GM21515 (cell line): ENCODE results near the gene ZBP1.

Experiments
- ATAC-seq: cut with Tn5 transposase; IDR thresholded peaks from one replicate; pipeline ENCODE4 v1.9.1; 2021; ENCODE audit not compliant: unreplicated experiment

Gene ZBP1

DNA sequence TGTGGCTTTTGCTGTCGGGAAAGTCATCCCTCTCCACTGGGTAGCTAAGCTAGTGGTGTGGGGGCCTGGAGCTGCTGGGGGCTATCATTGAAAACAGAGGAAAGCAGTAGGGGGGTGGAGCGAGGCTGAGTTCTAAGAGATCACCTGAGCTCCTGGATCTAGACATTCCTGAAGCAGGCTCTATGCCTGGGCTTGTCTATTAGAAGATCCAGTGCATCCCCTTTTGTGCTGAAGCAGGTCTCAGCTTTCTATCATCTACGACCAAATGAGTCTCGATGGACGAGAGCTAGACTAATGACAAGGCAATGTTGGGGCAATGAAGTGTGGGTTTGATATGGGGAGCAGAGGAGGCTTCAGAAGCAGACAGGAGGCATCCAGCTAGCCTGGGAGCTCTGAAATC lies 18.5 kb downstream of the ZBP1 start:
- ATAC-seq, result no peak

- no peak for ATAC-seq
Measured at GRCh38 chr20:57601211-57601570, 19.0 kb downstream of the ZBP1 start.

DNA sequence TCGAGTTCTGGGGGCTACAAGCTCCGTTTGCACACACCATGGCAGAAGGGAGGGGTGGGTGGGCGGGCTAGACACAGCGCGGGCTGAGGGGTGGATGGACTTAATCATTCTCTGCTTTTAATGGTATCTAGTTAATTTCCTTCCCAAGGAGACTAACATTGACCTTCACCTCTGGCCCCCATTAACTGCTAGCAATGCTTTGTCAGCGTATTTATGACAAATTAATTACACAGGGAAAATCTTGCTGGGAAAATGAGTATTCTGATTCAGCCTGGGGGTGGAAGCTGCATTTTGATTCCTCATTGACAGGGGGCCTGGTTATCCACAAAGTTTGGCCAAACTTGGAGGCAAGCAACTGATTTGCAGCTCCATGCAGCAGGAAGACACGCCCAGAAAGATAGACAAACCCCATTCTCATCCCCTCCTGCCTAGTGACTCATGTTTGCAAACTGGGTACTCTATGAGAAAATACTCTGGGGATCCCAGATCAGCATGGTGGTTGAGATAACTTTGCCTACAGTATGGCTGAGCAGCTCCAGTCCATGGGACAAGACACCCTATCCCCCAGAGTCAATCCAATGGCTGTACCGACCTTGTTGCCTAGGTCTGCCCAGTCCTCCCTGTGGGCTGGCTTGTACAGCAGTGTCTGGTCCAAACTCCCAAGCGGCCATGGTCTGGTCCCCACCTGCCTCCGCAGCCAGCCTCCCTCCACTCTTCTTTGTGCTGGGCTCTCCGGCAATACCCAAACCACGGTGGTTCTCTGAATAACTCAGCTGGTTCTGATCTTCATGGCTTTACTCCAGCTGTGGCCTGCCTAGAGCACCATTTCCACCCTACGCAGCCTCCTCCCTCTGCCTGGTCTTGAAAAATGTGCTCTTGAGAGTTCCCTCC lies 19.7 kb downstream of the ZBP1 start:
- ATAC-seq, result no peak

DNA sequence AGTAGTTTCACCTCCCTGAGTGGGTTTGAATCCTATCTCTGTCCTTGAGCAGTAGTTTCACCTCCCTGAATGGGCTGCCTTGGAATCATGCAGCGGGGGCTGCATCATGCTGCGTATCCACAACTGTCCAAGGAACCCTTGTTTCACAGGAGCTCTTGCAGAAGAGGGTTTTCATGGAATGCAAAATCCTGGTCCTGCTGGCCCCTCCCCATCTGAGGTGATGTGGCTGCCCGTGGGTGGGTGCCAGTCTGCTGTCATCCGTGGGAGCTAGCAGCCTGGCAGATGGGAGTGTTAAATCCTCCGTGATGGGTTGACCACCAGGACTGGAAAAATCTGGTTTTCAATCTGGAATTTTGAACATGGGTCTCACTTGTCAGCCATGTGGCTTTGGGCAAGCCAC lies 21.7 kb downstream of the ZBP1 start:
- ATAC-seq, result no peak

GRCh38 chr20:57598060-57598459 lies 22.2 kb downstream of the ZBP1 start:
- no peak for ATAC-seq

DNA sequence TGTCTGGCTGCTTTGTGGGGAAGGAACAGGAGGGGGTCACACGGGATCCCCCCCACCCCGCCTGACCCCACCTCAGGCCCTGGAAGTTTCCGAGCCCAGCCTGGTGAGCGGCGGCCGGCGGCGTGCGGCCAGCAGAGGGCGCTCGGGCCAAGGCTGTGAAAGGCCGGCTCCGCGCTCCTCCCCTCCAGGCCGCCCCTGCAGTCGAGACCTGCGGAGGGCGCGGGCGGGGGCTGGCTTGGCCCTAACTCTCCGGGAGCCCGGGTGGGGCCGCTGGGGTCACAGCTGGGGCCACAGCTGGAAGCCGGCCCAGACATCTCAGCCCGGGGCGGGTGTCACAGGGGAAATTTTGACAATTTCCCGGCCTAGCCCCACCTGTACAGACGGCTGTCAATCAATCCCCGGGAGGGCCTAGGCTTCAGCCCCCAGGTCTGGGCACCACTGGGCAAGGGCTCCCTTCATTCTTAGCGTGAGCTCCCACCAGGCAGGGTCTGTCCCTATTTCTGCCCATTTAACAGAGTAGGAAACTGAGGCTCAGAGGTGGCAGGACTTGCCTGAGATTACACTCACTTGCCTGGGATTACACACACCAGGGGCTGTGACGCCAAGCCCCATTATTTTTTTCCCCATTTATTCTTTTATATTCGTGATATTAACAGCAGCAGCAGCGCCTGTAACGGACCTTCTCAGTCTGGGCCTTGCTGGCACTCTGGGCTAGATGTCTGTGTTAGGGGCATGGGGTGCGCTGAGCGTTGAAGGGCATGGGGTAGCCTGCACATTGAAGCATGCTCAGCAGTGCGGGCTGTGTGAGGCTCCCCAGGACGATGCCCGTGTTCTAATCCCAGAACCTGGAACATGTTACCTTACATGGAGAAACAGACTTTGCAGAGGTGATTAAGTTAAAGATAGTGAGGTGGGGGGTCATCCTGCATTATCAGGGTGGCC lies 23.0 kb downstream of the ZBP1 start:
- no peak for ATAC-seq

DNA sequence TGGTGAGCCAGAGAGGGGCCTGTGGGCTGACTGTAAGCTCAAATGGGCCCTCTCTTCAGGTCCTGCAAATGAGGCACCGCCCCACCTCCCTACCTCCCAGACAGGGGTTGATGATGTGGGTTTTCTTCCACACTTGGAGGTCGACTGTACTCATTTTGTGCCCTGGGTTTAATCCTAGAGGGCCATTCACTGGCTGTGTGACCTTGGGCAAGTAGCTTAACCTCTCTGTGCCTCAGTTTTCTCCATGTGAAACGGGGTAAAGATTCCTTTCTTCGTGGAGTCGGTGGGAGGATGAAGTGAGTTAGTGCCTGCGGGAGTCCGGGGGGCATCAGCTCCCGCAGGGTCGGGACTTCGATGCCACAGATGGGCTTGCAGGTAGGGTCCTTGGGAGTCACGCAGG lies 23.9 kb downstream of the ZBP1 start:
- ATAC-seq, result no peak

DNA sequence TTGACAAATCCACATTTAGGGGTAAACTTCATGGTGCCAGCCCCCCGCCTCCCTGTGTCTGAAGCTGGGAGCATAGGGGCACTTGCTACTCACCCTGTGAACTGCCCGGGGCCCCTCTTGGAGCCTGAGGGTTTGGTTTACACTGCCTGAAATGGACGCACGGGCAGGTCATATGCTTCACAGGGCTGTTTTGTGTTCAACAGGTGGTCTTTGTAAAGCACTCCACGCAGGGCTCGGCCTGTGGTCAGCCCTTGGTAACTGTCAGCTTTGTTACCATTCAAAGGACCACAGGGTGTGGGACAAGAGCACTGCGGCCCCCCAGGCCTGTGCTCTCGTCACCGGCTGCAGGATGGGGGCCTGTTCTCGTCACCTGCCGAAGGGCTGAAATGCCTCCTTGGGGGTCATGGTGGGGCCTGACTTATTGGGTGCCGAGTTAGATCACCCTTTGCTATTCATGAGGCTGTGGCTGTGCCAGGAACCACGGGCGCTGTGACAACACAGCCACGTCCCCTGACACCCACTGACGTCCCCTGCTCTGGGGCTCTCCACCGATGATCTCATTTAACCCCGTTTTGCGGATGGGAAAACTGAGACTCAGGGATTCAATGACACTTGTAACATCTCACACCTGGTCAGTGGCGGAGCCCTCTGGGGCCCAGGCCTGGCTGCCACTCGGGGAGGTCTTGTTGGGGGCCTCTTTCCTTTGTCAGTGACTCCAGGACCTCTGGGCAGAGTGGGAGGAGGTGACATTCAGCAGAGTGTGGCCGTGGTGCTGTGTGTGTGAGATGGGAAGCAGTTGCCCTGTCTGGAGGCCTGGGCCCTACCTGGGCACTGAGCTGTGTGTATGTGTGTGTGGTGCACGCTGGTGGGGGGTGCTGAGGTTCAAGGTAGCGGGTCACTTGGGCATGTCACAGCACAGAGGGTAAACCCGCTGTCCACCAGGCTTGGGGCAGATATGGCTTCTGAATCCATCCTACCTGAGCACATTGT lies 24.9 kb downstream of the ZBP1 start:
- no peak for ATAC-seq

GRCh38 chr20:57594092-57594951 lies 25.9 kb downstream of the ZBP1 start:
- no peak for ATAC-seq

DNA sequence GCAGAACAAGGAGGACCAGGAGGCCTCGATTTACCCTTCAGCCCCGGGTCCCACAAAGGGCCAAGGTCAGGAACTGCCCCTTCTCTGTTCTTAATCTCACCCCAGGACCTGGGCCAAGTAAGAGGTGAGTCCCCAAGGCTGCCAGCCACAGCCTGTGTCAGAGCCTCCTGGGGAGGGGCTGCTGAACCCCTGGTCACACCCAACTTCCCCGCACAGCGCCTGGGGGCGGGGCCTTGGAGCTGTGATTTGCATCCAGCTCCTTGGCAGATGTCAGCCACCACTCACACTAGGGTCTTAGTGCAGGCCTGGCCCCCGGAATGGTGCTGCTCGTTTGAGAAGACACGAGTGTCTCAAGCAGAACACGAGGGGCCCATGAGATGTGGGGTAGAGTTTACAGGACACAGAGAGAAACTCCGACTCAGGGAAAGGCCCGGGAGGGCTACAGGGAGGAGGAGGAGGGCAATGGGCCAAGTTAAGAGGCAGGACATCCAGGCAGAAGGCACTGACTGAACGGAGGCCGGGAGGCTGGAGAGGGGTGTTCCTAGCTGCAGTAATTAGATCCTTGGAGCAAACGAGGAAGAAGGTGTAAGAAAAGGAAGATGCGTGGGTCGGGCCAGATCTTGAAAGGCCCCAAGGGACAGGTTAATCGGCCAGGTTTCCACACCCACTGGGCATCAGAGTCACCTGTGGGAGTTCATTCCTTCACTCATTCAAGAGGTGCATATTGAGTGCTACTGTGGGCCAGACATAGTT lies 26.9 kb downstream of the ZBP1 start:
- no peak for ATAC-seq

DNA sequence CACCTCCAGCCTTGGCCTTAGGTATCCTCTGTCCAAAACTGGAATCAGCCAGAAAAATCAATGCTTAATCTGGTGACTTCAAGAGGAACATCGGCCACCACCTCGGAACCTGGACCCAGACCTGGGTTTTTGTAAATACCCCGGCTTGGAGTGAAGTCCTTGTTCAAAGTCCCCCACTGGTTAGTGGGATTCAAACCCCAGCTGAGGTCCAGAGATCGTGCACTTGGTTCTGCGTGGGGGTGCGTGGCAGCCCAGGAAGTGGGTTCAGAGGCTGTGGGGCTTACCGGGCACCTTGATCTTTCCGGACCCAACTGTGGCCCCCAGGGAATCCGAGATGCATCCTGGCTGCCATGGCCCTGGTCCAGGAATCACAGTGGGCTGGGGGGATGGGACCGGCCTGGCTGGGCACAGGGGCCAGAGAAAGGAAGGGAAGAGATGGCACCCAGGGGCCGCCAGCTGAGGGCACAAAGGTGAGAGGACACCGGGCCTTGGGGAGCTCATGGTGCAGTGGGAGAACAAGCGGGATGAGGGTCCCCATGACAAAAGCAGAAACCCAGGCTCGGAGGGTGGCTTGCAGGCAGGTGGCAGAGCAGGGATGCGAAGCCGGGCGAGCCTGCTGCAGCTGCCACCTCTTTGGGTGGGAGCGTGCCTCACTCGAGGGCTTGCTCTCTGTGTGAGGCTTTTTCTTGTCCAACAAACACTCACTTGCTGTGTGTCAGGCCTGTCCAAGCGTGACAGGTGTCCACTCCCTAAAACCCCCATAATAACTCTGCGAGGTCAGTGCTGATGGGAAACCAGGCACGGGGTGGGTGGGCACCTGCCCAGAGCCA lies 27.7 kb downstream of the ZBP1 start:
- ATAC-seq, result no peak

- no peak for ATAC-seq
Measured at GRCh38 chr20:57591289-57592229, 28.7 kb downstream of the ZBP1 start.

DNA sequence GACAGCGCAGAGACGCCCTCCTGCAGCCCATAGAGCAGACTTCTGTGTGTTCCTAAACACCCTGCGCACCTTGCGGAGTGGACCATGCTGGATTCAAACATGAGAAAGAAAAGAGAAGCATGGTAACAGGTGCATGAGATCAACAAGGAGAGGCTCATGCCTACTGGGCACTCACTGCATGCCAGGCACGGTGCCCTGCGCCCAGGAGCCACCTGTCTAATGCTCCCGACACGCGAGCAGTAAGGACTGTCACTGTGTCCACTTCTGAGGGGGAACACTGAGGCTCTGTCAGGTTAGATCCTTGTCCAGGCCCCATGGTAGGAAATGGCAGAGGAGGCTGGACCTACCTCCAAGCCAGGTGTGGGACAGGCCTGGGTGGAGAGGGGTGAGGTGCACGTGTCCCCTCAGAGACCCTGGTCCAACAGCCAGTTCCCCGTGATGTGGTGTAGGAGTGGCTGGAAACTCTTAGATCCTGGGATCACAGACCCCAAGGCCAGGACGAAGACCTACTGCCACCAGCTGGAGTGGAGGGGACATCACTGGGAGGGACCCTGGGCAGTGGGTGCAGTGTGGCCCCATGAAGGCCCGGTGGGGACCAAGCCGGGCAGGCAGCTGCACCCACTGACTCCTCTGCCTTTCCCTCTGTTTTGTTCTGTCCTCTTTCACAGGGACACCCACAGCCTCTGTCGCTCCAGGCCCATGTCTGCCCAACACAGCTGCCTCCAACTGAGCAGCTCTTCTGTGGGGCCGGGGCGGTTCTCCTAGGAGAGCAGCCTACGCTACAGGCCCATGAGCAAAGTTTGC lies 29.5 kb downstream of the ZBP1 start:
- ATAC-seq, result no peak

DNA sequence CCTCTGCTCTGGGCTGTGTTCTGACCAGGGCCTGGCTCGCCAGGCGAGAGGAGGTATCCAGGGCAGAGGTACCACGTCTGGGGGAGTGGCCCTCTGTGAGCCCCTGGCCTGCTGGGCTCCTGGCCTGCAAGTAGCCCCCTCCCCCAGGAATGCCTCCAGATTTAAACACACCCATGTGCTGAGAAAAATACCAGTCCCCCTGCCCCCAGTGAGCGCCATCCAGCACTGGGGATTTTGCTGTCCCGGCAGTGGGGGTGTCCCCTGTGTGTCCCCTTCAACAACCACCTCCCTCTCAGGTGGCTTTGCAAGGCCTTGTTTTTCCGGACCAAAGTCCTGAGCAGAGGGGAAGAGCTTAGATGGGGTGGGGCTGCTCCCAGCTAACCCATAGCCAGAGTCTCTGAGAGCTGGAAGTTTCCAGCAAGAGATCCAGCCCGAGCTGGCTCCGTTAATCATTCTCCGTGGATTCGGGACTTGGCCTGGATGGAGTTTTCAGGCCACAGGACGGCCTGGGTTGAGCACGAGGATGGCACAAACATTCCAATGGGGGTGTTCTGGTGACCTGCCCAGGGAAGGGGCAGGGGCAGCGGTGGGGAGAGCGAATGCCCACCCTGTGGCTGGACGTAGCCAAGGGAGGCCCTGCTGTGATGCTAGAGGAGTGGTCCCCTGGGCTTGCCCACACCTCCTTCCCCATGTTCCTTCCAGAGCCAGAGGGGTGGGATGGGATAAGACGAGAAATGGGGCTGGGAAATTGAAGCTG lies 30.3 kb downstream of the ZBP1 start:
- no peak for ATAC-seq

GRCh38 chr20:57589123-57589727 lies 31.0 kb downstream of the ZBP1 start:
- ATAC-seq, result no peak
